ENCODE measurements around the gene C1orf115.

The C1orf115 gene

DNA sequence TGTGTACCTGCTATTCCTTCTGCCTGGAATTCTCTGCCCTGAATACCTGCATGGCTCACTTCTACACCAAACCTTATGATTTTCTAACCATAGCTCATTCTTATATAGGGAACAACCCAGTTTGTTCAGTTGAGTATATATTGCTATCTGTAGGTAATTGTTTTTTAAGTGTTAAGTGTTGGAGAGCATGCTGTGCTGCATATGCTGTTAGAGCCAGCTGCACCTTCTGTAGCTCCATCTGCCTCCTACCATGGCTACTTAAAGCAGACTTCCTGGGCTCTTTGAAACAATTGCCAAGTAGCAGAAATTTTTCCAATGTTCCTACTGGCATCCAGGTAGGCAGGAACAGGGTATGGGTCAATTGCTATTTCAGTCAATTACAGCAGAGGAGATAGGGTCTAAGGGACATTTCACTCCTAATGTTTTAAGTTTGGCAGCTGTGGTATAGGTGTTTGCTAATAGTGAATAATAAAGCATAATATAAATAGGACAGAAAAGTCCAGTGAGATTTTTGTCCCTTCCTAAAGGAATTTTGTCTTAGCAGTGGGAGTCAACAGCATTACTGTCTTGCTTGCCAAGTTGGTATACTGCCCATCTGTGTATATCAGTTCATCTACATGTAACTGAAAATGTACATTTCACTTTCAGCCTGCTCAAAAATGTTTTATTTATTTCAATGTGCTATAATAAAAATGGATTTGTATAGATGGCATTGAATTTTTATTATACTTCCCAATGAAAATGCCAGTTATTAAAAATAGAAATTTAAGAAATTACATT is 34.0 kb upstream of the C1orf115 start:
- H3K36me3 ChIP-seq (ENCODE audit: control insufficient read depth, low read length) = no peaks in the 10 kb centered on the region
- no peaks in the 10 kb centered on the region for H3F3A ChIP-seq (ENCODE audit: control insufficient read depth, insufficient read depth)
- no peaks in the 10 kb centered on the region for H3K9me3 ChIP-seq (ENCODE audit: control insufficient read depth, insufficient read depth, low read length)
- H3K4me3 ChIP-seq (ENCODE audit: low read length) = no peak overlapping the region
- TF ChIP-seq EZH2phosphoT487 (IDR thresholded peaks at IDR 0.05; ENCODE audit: borderline replicate concordance, low read length) = no peak
- no peak overlapping the region for H3K4me2 ChIP-seq (ENCODE audit: low read length)
- no peak overlapping the region for H3K27ac ChIP-seq (ENCODE audit: low read depth, low read length)
- H3K9me2 ChIP-seq (replicated peaks; ENCODE audit: control insufficient read depth, low read length) = no peaks in the 10 kb centered on the region
- no peaks in the 10 kb centered on the region for H3K79me2 ChIP-seq (ENCODE audit: control insufficient read depth, low read length)
- no peaks in the 10 kb centered on the region for H4K20me1 ChIP-seq (ENCODE audit: control insufficient read depth, insufficient read depth, low read depth, low read length)
- no peaks in the 10 kb centered on the region for H3K27me3 ChIP-seq (ENCODE audit: control insufficient read depth, low read length)
- H3K4me1 ChIP-seq (ENCODE audit: control insufficient read depth, low read length) = no peaks in the 10 kb centered on the region

DNA sequence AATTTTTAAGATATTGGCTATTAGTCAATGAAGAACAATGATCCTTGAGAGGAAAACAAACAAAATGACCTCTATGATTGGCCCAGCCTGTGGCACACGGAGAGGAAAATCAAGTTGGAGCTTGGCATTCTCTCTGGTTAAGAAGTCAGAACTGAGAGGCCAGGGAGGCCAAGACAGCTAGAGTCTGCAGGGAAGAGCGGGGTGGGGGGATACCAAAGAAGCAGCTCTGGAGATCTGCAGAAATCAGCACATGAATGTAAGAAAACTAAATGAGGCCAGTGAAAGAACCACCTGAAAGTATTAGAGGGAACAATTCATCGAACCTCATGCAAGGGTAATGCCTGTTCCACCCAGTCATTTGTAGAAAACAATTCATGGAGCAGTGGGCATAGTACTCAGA is 23.8 kb upstream of the C1orf115 start:
- H3K4me2 ChIP-seq (ENCODE audit: low read length) = no peak overlapping the region
- no peaks in the 10 kb centered on the region for H3K36me3 ChIP-seq (ENCODE audit: control insufficient read depth, low read length)
- H3K27me3 ChIP-seq (ENCODE audit: control insufficient read depth, low read length) = no peaks in the 10 kb centered on the region
- H3K9me3 ChIP-seq (ENCODE audit: control insufficient read depth, insufficient read depth, low read length) = 0 out of 2 replicates have a peak, but pooled peaks cover 2% of the 10 kb centered on the region
- H3F3A ChIP-seq (ENCODE audit: control insufficient read depth, insufficient read depth) = no peaks in the 10 kb centered on the region
- H4K20me1 ChIP-seq (ENCODE audit: control insufficient read depth, insufficient read depth, low read depth, low read length) = no peaks in the 10 kb centered on the region
- no peaks in the 10 kb centered on the region for H3K4me1 ChIP-seq (ENCODE audit: control insufficient read depth, low read length)
- TF ChIP-seq EZH2phosphoT487 (IDR thresholded peaks at IDR 0.05; ENCODE audit: borderline replicate concordance, low read length) = no peak
- TF ChIP-seq, protein P1, sequence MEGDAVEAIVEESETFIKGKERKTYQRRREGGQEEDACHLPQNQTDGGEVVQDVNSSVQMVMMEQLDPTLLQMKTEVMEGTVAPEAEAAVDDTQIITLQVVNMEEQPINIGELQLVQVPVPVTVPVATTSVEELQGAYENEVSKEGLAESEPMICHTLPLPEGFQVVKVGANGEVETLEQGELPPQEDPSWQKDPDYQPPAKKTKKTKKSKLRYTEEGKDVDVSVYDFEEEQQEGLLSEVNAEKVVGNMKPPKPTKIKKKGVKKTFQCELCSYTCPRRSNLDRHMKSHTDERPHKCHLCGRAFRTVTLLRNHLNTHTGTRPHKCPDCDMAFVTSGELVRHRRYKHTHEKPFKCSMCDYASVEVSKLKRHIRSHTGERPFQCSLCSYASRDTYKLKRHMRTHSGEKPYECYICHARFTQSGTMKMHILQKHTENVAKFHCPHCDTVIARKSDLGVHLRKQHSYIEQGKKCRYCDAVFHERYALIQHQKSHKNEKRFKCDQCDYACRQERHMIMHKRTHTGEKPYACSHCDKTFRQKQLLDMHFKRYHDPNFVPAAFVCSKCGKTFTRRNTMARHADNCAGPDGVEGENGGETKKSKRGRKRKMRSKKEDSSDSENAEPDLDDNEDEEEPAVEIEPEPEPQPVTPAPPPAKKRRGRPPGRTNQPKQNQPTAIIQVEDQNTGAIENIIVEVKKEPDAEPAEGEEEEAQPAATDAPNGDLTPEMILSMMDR (IDR thresholded peaks at IDR 0.05; ENCODE audit: low read depth, low read length, poor library complexity, severe bottlenecking) = no peak
- no peak overlapping the region for H3K27ac ChIP-seq (ENCODE audit: low read depth, low read length)
- no peaks in the 10 kb centered on the region for H3K79me2 ChIP-seq (ENCODE audit: control insufficient read depth, low read length)
- no peak overlapping the region for H3K4me3 ChIP-seq (ENCODE audit: low read length)
- H3K9me2 ChIP-seq (replicated peaks; ENCODE audit: control insufficient read depth, low read length) = no peaks in the 10 kb centered on the region

- Histone ChIP-seq H3K9me2 (replicated peaks; ENCODE audit: control insufficient read depth, low read length) (no peaks in the 10 kb centered on the region), H3K36me3 (ENCODE audit: control insufficient read depth, low read length) (no peaks in the 10 kb centered on the region), H3K4me3 (ENCODE audit: low read length) (no peak overlapping the region), H3K9me3 (ENCODE audit: control insufficient read depth, insufficient read depth, low read length) (0 out of 2 replicates have a peak, but pooled peaks cover 2% of the 10 kb centered on the region), H4K20me1 (ENCODE audit: control insufficient read depth, insufficient read depth, low read depth, low read length) (no peaks in the 10 kb centered on the region), H3K27me3 (ENCODE audit: control insufficient read depth, low read length) (no peaks in the 10 kb centered on the region), H3K27ac (ENCODE audit: low read depth, low read length) (no peak overlapping the region), H3K4me1 (ENCODE audit: control insufficient read depth, low read length) (no peaks in the 10 kb centered on the region), H3K79me2 (ENCODE audit: control insufficient read depth, low read length) (no peaks in the 10 kb centered on the region), H3F3A (ENCODE audit: control insufficient read depth, insufficient read depth) (no peaks in the 10 kb centered on the region), H3K4me2 (ENCODE audit: low read length) (no peak overlapping the region)
- TF ChIP-seq, protein P1 (IDR thresholded peaks at IDR 0.05; ENCODE audit: low read depth, low read length, poor library complexity, severe bottlenecking) = no peak
- no peak for TF ChIP-seq EZH2phosphoT487 (IDR thresholded peaks at IDR 0.05; ENCODE audit: borderline replicate concordance, low read length)
These were observed 21.2 kb upstream of the C1orf115 start for GRCh38 chr1:220669005-220669404.

- no peak overlapping the region for H3K4me2 ChIP-seq (ENCODE audit: low read length)
- H3K79me2 ChIP-seq (ENCODE audit: control insufficient read depth, low read length) = no peaks in the 10 kb centered on the region
- no peaks in the 10 kb centered on the region for H3K4me1 ChIP-seq (ENCODE audit: control insufficient read depth, low read length)
- TF ChIP-seq, protein P1 (IDR thresholded peaks at IDR 0.05; ENCODE audit: low read depth, low read length, poor library complexity, severe bottlenecking) = no peak
- no peak for TF ChIP-seq EZH2phosphoT487 (IDR thresholded peaks at IDR 0.05; ENCODE audit: borderline replicate concordance, low read length)
- no peak overlapping the region for H3K4me3 ChIP-seq (ENCODE audit: low read length)
- 0 out of 2 replicates have a peak, but pooled peaks cover 2% of the 10 kb centered on the region for H3K9me3 ChIP-seq (ENCODE audit: control insufficient read depth, insufficient read depth, low read length)
- H3K27ac ChIP-seq (ENCODE audit: low read depth, low read length) = no peak overlapping the region
- H3K36me3 ChIP-seq (ENCODE audit: control insufficient read depth, low read length) = no peaks in the 10 kb centered on the region
- H3K27me3 ChIP-seq (ENCODE audit: control insufficient read depth, low read length) = no peaks in the 10 kb centered on the region
- H3F3A ChIP-seq (ENCODE audit: control insufficient read depth, insufficient read depth) = no peaks in the 10 kb centered on the region
- H3K9me2 ChIP-seq (replicated peaks; ENCODE audit: control insufficient read depth, low read length) = no peaks in the 10 kb centered on the region
- H4K20me1 ChIP-seq (ENCODE audit: control insufficient read depth, insufficient read depth, low read depth, low read length) = no peaks in the 10 kb centered on the region
These were observed 19.8 kb upstream of the C1orf115 start for GRCh38 chr1:220670365-220670764.
